LNCAP (cell line): ENCODE measurements around the gene WWOX.

Experiments used
- TF ChIP-seq, protein P1 (sequence below): fragments of 450-650 bp; IDR thresholded peaks from 2 replicates; pipeline ENCODE4 v1.5.1; 2017; ENCODE audit warnings: mild to moderate bottlenecking

The WWOX gene

GRCh38 chr16:79250502-79251098, 1151.1 kb downstream of the WWOX start:
- TF ChIP-seq, protein P1, sequence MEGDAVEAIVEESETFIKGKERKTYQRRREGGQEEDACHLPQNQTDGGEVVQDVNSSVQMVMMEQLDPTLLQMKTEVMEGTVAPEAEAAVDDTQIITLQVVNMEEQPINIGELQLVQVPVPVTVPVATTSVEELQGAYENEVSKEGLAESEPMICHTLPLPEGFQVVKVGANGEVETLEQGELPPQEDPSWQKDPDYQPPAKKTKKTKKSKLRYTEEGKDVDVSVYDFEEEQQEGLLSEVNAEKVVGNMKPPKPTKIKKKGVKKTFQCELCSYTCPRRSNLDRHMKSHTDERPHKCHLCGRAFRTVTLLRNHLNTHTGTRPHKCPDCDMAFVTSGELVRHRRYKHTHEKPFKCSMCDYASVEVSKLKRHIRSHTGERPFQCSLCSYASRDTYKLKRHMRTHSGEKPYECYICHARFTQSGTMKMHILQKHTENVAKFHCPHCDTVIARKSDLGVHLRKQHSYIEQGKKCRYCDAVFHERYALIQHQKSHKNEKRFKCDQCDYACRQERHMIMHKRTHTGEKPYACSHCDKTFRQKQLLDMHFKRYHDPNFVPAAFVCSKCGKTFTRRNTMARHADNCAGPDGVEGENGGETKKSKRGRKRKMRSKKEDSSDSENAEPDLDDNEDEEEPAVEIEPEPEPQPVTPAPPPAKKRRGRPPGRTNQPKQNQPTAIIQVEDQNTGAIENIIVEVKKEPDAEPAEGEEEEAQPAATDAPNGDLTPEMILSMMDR, result no peak

DNA sequence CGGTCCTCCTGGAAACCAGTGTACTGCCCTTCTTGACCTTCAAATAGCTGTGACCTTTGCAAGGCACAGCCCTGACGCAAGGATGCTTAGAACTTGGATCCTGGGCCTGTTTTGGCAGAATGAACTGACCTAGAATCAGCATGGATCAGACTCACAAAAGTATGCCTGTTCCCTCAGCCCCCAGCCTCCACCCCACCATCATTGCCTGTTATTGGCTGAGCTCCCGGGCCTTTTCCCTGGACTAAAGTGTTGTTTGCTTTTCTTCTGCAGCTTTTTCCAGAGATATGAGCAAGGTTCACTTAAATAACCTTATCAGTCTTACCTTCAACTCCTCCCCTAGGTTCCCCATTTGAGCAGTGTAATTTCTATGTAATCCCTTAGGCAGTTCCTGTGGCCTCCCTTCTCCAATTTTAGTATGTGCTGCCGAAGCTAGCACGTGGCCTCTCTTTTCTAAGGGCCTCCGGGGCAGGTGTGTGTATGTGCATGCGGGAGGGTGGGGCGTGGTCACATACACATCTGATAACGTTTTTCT, 1153.7 kb downstream of the WWOX start:
- TF ChIP-seq, protein P1, result no peak

DNA sequence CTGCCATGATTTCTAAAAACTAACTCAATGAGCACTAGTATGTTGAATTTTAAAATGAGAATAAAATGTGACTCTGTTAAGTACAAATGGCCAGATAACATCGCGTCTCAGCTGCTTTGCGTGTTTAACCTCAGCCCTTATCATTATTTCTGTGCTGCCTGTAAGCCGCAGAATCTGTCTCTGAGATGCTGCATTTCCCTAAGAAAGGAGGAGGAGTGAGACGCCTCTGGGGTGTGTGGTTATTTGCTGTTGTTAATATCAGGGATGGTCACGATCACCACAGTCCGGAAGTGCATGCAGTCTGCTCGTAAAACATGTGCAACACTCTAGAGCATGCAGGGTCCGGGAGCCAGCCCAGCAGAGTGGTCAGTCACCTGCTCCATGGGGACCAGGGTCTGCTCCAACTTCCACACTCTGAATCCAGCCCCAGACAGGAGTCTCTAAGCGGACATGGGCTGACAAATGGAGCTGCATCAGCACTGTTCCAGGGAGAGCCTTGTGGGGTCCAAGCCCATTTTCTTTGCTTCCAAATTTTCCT, 1158.6 kb downstream of the WWOX start:
- TF ChIP-seq, protein P1, result no peak

DNA sequence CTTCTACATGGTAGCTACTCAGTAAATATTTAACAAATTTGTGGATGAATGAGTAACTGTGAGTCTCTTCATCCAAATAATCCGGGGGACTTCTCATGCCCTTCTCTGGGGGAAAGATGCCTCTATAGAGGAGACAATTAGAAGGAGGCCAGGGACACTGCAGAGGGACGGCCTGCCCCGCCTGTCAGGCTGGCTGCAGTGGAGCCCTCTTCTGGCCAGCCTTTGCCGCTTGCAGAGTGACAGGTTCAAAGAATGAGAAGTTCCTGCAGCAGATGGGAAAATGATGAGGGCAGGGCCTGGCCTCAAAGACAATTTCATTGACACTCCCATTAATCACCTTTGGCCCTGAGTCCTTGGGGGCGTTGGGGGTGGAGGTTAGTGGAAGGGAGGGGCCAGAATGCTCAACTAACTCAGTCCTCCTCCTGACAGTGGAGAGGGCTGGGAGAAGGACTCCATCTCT, 1162.1 kb downstream of the WWOX start:
- TF ChIP-seq, protein P1, result peak; percentile 62

GRCh38 chr16:79261944-79262552, 1162.6 kb downstream of the WWOX start:
- TF ChIP-seq, protein P1, result no peak
